GM21786 (cell line): Measurements from ENCODE around the gene PHF19.

Experiments
- ATAC-seq: cut with Tn5 transposase; IDR thresholded peaks from one replicate; pipeline ENCODE4 v1.9.1; 2021; ENCODE audit not compliant: unreplicated experiment

PHF19 gene

GRCh38 chr9:120892748-120893610, 16.0 kb upstream of the PHF19 start:
- ATAC-seq = peak; percentile 64

- peak; percentile 34 for ATAC-seq
These were observed 15.1 kb upstream of the PHF19 start for GRCh38 chr9:120891884-120892747.

- no peak for ATAC-seq
These were observed 14.4 kb upstream of the PHF19 start for GRCh38 chr9:120891245-120891883.

GRCh38 chr9:120890320-120891244, 13.6 kb upstream of the PHF19 start:
- ATAC-seq = no peak

- ATAC-seq = no peak
These were observed 12.8 kb upstream of the PHF19 start for GRCh38 chr9:120889606-120890271.

GRCh38 chr9:120888626-120889025, 11.6 kb upstream of the PHF19 start:
- no peak for ATAC-seq

GRCh38 chr9:120886490-120886967, 9.5 kb upstream of the PHF19 start:
- ATAC-seq = no peak

- ATAC-seq = no peak
These were observed 9.0 kb upstream of the PHF19 start for GRCh38 chr9:120885958-120886357.

GRCh38 chr9:120885457-120885856, 8.5 kb upstream of the PHF19 start:
- no peak for ATAC-seq

GRCh38 chr9:120883608-120883996, 6.6 kb upstream of the PHF19 start:
- ATAC-seq = no peak

- ATAC-seq = no peak
These were observed 6.1 kb upstream of the PHF19 start for GRCh38 chr9:120882935-120883607.

- no peak for ATAC-seq
These were observed 2.5 kb upstream of the PHF19 start for GRCh38 chr9:120879446-120879845.

GRCh38 chr9:120878188-120879130, 1.5 kb upstream of the PHF19 start:
- ATAC-seq = no peak

GRCh38 chr9:120877276-120878034, 467 bp upstream of the PHF19 start:
- ATAC-seq = no peak

GRCh38 chr9:120875954-120876841, 790 bp downstream of the PHF19 start:
- peak; percentile 53 for ATAC-seq

GRCh38 chr9:120875643-120875953, 1.4 kb downstream of the PHF19 start:
- no peak for ATAC-seq

- ATAC-seq = no peak
These were observed 1.8 kb downstream of the PHF19 start for GRCh38 chr9:120875195-120875565.
